Osteoblast (primary cell): ENCODE measurements around the gene MGAT4A. TPM values are rescaled to one million over a fixed set of nuclear protein-coding genes. Genes with fewer than 3 reads are reported as not detected.

ENCODE experiments used
- DNase-seq: peaks from one replicate; pipeline ENCODE4 v3.0.0; 2011; ENCODE audit warnings: low spot score, mixed read lengths; ENCODE audit not compliant: insufficient read length; ENCODE audit errors: missing footprints
- H2AFZ ChIP-seq: 2 replicates; pipeline ENCODE4 v1.6.0; 2011; ENCODE audit warnings: mild to moderate bottlenecking, low read length
- H3K27ac ChIP-seq: 2 replicates; pipeline ENCODE4 v1.5.1; 2011; ENCODE audit warnings: mild to moderate bottlenecking, low read depth, low read length, moderate library complexity
- H3K27me3 ChIP-seq: 2 replicates; pipeline ENCODE4 v1.6.0; 2012; ENCODE audit warnings: mild to moderate bottlenecking, control low read depth, inconsistent platforms, low read length, moderate library complexity; ENCODE audit not compliant: insufficient read depth
- H3K36me3 ChIP-seq: 2 replicates; pipeline ENCODE4 v1.5.1; 2011; ENCODE audit warnings: mild to moderate bottlenecking, low read length, control low read depth, moderate library complexity; ENCODE audit not compliant: insufficient read depth
- H3K4me1 ChIP-seq: 2 replicates; pipeline ENCODE4 v1.5.1; 2011; ENCODE audit warnings: mild to moderate bottlenecking, low read length, control low read depth, moderate library complexity; ENCODE audit not compliant: insufficient read depth
- H3K4me2 ChIP-seq: 2 replicates; pipeline ENCODE4 v1.6.0; 2011; ENCODE audit warnings: mild to moderate bottlenecking, low read length; ENCODE audit not compliant: insufficient read depth
- H3K4me3 ChIP-seq: fragments of 200-600 bp; sonication (generic); 3 replicates; pipeline ENCODE4 v1.5.1; 2012; ENCODE audit warnings: mild to moderate bottlenecking, low read length, inconsistent platforms; ENCODE audit not compliant: insufficient read depth
- H3K79me2 ChIP-seq: 2 replicates; pipeline ENCODE4 v1.6.0; 2012; ENCODE audit warnings: mild to moderate bottlenecking, low read length, control low read depth, inconsistent platforms; ENCODE audit not compliant: insufficient read depth
- H3K9me3 ChIP-seq: 2 replicates; pipeline ENCODE4 v1.5.1; 2011; ENCODE audit warnings: low read depth, low read length, control low read depth
- H4K20me1 ChIP-seq: 2 replicates; pipeline ENCODE4 v1.6.0; 2012; ENCODE audit warnings: mild to moderate bottlenecking, low read length, control low read depth; ENCODE audit not compliant: insufficient read depth
- total RNA-seq: library from RNA; depleted of rRNA; stranded (reverse); fragments of >200 nt; gene quantifications from 2 replicates; pipeline ENCODE4 v1.2.3, GENCODE V29; 2012
- TF ChIP-seq, protein P1 (sequence below): IDR thresholded peaks from 2 replicates; pipeline ENCODE4 v1.5.1; 2011; ENCODE audit warnings: mild to moderate bottlenecking, low read depth, low read length, moderate library complexity; ENCODE audit errors: extremely low read depth

Gene MGAT4A
- total RNA-seq, 1 donor: 0.36 TPM

DNA sequence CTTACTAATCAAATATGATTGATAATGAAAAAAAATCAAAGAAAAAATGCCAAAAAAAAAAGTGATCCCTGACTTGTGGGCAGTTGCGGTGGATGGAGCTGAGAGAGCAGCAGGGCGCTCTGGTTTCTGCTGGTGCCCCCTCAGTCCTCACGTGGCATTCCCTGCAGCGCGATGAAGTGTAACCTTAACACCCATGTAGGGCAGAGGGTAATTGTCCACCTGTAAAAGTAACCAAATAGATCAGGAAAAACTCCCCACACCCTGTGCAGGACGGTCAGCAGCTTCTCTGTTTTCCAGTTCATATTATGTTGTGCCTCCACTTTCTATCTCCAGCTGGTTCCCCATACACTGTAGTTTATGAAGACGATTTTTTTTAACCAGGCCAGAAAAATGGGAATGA lies 147.7 kb downstream of the MGAT4A start:
- H3K79me2 ChIP-seq: no peaks in the 10 kb centered on the region
- DNase-seq: no peak
- H3K9me3 ChIP-seq: no peaks in the 10 kb centered on the region
- H3K4me3 ChIP-seq: no peak overlapping the region
- H3K4me1 ChIP-seq: no peaks in the 10 kb centered on the region
- TF ChIP-seq, protein P1, sequence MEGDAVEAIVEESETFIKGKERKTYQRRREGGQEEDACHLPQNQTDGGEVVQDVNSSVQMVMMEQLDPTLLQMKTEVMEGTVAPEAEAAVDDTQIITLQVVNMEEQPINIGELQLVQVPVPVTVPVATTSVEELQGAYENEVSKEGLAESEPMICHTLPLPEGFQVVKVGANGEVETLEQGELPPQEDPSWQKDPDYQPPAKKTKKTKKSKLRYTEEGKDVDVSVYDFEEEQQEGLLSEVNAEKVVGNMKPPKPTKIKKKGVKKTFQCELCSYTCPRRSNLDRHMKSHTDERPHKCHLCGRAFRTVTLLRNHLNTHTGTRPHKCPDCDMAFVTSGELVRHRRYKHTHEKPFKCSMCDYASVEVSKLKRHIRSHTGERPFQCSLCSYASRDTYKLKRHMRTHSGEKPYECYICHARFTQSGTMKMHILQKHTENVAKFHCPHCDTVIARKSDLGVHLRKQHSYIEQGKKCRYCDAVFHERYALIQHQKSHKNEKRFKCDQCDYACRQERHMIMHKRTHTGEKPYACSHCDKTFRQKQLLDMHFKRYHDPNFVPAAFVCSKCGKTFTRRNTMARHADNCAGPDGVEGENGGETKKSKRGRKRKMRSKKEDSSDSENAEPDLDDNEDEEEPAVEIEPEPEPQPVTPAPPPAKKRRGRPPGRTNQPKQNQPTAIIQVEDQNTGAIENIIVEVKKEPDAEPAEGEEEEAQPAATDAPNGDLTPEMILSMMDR: no peak
- no peak overlapping the region for H3K27ac ChIP-seq
- H3K4me2 ChIP-seq: no peak overlapping the region
- H2AFZ ChIP-seq: no peak overlapping the region
- H4K20me1 ChIP-seq: no peaks in the 10 kb centered on the region
- no peaks in the 10 kb centered on the region for H3K27me3 ChIP-seq
- peaks cover 3% of the 10 kb centered on the region for H3K36me3 ChIP-seq

DNA sequence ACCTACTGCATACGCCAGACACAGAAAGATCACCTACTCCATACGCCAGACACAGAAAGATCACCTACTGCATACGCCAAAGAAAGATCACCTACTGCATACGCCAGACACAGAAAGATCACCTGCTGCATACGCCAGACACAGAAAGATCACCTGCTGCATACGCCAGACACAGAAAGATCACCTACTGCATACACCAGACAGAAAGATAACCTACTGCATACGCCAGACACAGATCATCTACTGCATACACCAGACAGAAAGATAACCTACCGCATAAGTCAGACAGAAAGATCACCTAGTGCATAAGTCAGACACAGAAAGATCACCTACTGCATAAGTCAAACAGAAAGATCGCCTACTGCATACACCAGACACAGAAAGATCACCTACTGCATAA lies 148.4 kb downstream of the MGAT4A start:
- Histone ChIP-seq H3K27me3 (no peaks in the 10 kb centered on the region), H3K9me3 (no peaks in the 10 kb centered on the region), H3K36me3 (peaks cover 6% of the 10 kb centered on the region), H3K79me2 (no peaks in the 10 kb centered on the region), H2AFZ (no peak overlapping the region), H3K4me3 (no peak overlapping the region), H4K20me1 (no peaks in the 10 kb centered on the region), H3K4me1 (no peaks in the 10 kb centered on the region), H3K4me2 (no peak overlapping the region), H3K27ac (no peak overlapping the region)
- DNase-seq: no peak
- TF ChIP-seq, protein P1: no peak

DNA sequence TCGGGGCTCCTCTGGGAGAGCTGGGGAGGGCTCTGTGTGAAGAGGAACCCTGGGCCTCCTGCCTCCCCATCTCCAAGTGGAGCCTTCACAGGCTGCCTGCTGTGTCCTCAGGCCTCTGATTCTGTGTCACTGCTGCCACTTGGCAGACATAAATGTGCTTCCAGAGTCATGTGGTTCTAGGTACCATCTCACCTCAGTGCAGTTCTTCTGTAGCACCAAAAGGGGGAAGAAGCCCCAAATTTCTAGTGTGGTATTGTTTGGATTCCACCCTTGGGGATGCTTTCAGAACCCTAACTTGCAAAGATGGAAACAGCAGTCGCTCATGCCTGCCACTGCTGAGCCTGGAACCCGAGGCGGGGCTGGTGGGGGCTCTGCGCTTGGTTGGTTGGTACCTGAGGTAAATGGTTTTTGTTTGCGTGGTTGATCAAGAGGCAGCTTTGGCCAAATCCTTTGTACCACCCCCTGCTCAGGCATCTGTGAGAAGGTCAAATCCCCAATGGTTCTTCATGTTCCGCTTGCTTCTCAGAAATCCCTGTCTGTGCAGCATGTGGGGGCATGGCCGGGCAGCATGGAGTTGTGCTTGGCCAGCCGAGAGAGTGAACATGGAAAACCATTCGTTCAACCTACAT lies 150.2 kb downstream of the MGAT4A start:
- Histone ChIP-seq H2AFZ (no peak overlapping the region), H3K36me3 (peaks cover 9% of the 10 kb centered on the region), H3K79me2 (no peaks in the 10 kb centered on the region), H3K4me2 (no peak overlapping the region), H3K4me3 (no peak overlapping the region), H3K27me3 (no peaks in the 10 kb centered on the region), H4K20me1 (no peaks in the 10 kb centered on the region), H3K9me3 (no peaks in the 10 kb centered on the region), H3K4me1 (no peaks in the 10 kb centered on the region), H3K27ac (no peak overlapping the region)
- TF ChIP-seq, protein P1: no peak
- DNase-seq: peak; percentile 13

GRCh38 chr2:98579926-98580325 lies 151.0 kb downstream of the MGAT4A start:
- Histone ChIP-seq H3K27ac (no peak overlapping the region), H3K79me2 (no peaks in the 10 kb centered on the region), H3K4me2 (no peak overlapping the region), H3K36me3 (peaks cover 9% of the 10 kb centered on the region), H3K4me3 (no peak overlapping the region), H3K4me1 (no peaks in the 10 kb centered on the region), H3K27me3 (no peaks in the 10 kb centered on the region), H4K20me1 (no peaks in the 10 kb centered on the region), H3K9me3 (no peaks in the 10 kb centered on the region), H2AFZ (no peak overlapping the region)
- TF ChIP-seq, protein P1: no peak
- peak; percentile 50 for DNase-seq
